Measurements from ENCODE around the gene APOL6. TPM values are rescaled to one million over a fixed set of nuclear protein-coding genes. Genes with fewer than 3 reads are reported as not detected.
A peak's percentile ranks its signal among the peaks of the same experiment; 100 is the strongest.
"Not testable (repeated sequence)": the region's sequence is repeated elsewhere in the genome, so short reads cannot be mapped to it uniquely, and the experiment has no call there.

APOL6 gene
- total and polyA plus RNA-seq, 2 experiments from 2014 or later = 8.0 to 20.8 TPM

DNA sequence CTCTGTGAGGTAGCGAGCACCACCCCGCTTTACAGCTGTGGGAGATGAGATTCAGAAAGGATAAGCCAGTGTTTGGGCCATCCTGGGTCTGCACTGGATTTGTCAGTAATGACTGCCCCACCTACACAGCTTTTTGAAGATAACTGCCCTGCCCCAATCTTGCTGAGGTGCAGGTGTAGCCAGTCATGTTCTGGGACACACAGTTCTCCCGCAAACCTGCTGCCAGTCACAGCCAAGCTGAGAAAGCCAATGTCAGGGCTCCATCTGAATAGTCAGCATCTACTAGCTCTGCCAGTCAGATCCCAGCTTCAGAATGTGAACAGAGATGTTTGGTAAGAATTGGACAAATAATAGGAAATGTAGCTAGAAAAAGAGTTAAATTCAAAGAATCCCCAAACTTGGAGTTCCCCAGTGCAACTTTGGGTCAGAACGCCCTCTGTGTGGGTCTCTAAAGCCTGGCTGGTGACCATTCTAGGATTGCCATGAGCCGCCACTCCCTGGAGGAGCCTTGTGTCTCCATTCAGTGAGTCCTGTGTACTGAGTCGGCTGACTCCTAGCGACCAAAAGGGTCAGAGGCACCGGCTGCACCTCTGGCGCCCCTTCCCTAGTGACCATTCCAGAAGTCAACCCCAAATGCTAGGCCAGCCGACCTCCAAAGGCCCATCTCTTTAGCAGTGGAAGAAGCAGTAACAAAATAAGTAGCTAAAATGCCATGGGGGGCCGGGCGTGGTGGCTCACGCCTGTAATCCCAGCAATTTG lies 28.7 kb upstream of the APOL6 start:
- in situ Hi-C loops (cut with MboI) = loop anchor here (10.0 kb wide), 1 partner anchor 505 kb away; no protein-coding TSS in a partner anchor
- no peaks in the 10 kb centered on the region for H3K9me2 ChIP-seq (ENCODE audit: insufficient read depth)
- H3K79me2 ChIP-seq (ENCODE audit: insufficient read depth) = no peaks in the 10 kb centered on the region
- H3K27ac ChIP-seq = no peak overlapping the region
- no peaks in the 10 kb centered on the region for H3K9me3 ChIP-seq (ENCODE audit: low read depth)
- H4K20me1 ChIP-seq (ENCODE audit: insufficient read depth) = no peaks in the 10 kb centered on the region
- no peaks in the 10 kb centered on the region for H3F3A ChIP-seq (ENCODE audit: insufficient read depth)
- no peak overlapping the region for H3K4me2 ChIP-seq (ENCODE audit: unreplicated experiment)
- no peaks in the 10 kb centered on the region for H3K27me3 ChIP-seq (replicated peaks; ENCODE audit: insufficient read depth)
- 87 to 90% methylated on average over 13 of the region's 13 CpGs for WGBS, 2 experiments (ENCODE audit: low coverage in 1 of 2, low lambda C conversion rate in 2 of 2, missing lambda C conversion rate in 2 of 2)
- TF ChIP-seq EZH2 (IDR thresholded peaks at IDR 0.05; ENCODE audit: insufficient read depth, poor library complexity, severe bottlenecking) = no peak
- TF ChIP-seq EZH2phosphoT487 (IDR thresholded peaks at IDR 0.05; ENCODE audit: insufficient read depth, low read depth) = no peak
- DNase-seq = no peak
- H3K36me3 ChIP-seq (ENCODE audit: low read depth) = no peaks in the 10 kb centered on the region
- H3K4me3 ChIP-seq = no peak overlapping the region
- no peak overlapping the region for H3K9ac ChIP-seq
- no peak overlapping the region for H2AFZ ChIP-seq
- H3K4me1 ChIP-seq (ENCODE audit: insufficient read depth) = 0 out of 2 replicates have a peak, but pooled peaks cover 5% of the 10 kb centered on the region

DNA sequence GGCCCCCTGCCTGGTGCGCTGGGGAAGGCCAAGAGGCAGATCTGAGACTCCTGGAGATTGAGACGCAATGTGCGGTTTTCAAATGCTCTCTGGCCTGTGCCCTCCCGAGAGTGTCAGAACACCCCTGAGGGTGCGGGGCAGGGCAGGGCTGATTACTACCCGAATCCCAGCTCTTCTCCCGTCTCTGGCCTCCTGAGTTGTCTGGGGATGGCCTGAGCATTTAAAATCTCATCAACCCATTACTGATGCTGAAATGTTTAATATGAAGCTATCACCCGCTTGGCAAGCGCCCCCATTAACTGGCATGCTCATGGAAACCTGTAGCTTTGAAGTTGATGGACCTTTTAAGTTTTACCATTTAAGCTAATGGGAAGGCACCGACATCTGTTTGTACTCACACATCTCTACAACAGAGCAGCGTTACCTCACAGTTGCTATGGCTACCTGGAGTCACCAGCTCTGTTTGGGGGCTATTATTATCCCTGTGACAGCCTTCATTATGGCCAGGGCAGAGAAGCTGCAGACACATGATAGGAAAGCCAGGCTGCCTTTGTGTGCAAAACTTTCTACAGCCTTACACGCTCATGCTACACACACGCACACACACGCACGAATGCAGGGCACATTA lies 27.5 kb upstream of the APOL6 start:
- in situ Hi-C loops (cut with MboI) = loop anchor here (10.0 kb wide), 1 partner anchor 504 kb away; no protein-coding TSS in a partner anchor
- Histone ChIP-seq H2AFZ (no peak overlapping the region), H3K36me3 (ENCODE audit: low read depth) (no peaks in the 10 kb centered on the region), H3K9me2 (ENCODE audit: insufficient read depth) (no peaks in the 10 kb centered on the region), H3K4me2 (ENCODE audit: unreplicated experiment) (no peak overlapping the region), H3K27ac (no peak overlapping the region), H3K4me3 (no peak overlapping the region), H3K9ac (peak overlapping the region; percentile 33; the same call in 1 of the 2 replicates), H3K9me3 (ENCODE audit: low read depth) (no peaks in the 10 kb centered on the region), H3K4me1 (ENCODE audit: insufficient read depth) (no peaks in the 10 kb centered on the region), H4K20me1 (ENCODE audit: insufficient read depth) (no peaks in the 10 kb centered on the region), H3K27me3 (replicated peaks; ENCODE audit: insufficient read depth) (no peaks in the 10 kb centered on the region), H3F3A (ENCODE audit: insufficient read depth) (peaks cover 2% of the 10 kb centered on the region; the same call in 1 of the 2 replicates), H3K79me2 (ENCODE audit: insufficient read depth) (no peaks in the 10 kb centered on the region)
- DNase-seq = peak; percentile 73
- WGBS, 2 experiments (ENCODE audit: low coverage in 1 of 2, low lambda C conversion rate in 2 of 2, missing lambda C conversion rate in 2 of 2) = 75 to 77% methylated on average over 15 of the region's 15 CpGs
- TF ChIP-seq EZH2phosphoT487 (IDR thresholded peaks at IDR 0.05; ENCODE audit: insufficient read depth, low read depth) = no peak
- TF ChIP-seq EZH2 (IDR thresholded peaks at IDR 0.05; ENCODE audit: insufficient read depth, poor library complexity, severe bottlenecking) = no peak

GRCh38 chr22:35621451-35621850 lies 26.8 kb upstream of the APOL6 start:
- no peak overlapping the region for H3K27ac ChIP-seq
- no peaks in the 10 kb centered on the region for H3K9me2 ChIP-seq (ENCODE audit: insufficient read depth)
- in situ Hi-C loops (cut with MboI) = loop anchor here (10.0 kb wide), 1 partner anchor 503 kb away; no protein-coding TSS in a partner anchor
- H3K79me2 ChIP-seq (ENCODE audit: insufficient read depth) = no peaks in the 10 kb centered on the region
- peak; percentile 24 for DNase-seq
- peak overlapping the region; percentile 33; the same call in 1 of the 2 replicates for H3K9ac ChIP-seq
- no peak overlapping the region for H3K4me3 ChIP-seq
- no peaks in the 10 kb centered on the region for H3K27me3 ChIP-seq (replicated peaks; ENCODE audit: insufficient read depth)
- H3K9me3 ChIP-seq (ENCODE audit: low read depth) = no peaks in the 10 kb centered on the region
- WGBS, 2 experiments (ENCODE audit: low coverage in 1 of 2, low lambda C conversion rate in 2 of 2, missing lambda C conversion rate in 2 of 2) = 59 to 69% methylated on average over 6 of the region's 6 CpGs
- H2AFZ ChIP-seq = no peak overlapping the region
- H4K20me1 ChIP-seq (ENCODE audit: insufficient read depth) = no peaks in the 10 kb centered on the region
- H3K36me3 ChIP-seq (ENCODE audit: low read depth) = no peaks in the 10 kb centered on the region
- TF ChIP-seq EZH2 (IDR thresholded peaks at IDR 0.05; ENCODE audit: insufficient read depth, poor library complexity, severe bottlenecking) = no peak
- TF ChIP-seq EZH2phosphoT487 (IDR thresholded peaks at IDR 0.05; ENCODE audit: insufficient read depth, low read depth) = no peak
- no peak overlapping the region for H3K4me2 ChIP-seq (ENCODE audit: unreplicated experiment)
- peaks cover 9% of the 10 kb centered on the region for H3F3A ChIP-seq (ENCODE audit: insufficient read depth)
- no peaks in the 10 kb centered on the region for H3K4me1 ChIP-seq (ENCODE audit: insufficient read depth)

- TF ChIP-seq EZH2phosphoT487 (IDR thresholded peaks at IDR 0.05; ENCODE audit: insufficient read depth, low read depth) (no peak), EZH2 (IDR thresholded peaks at IDR 0.05; ENCODE audit: insufficient read depth, poor library complexity, severe bottlenecking) (no peak)
- Histone ChIP-seq H3K79me2 (ENCODE audit: insufficient read depth) (no peaks in the 10 kb centered on the region), H3K4me1 (ENCODE audit: insufficient read depth) (no peaks in the 10 kb centered on the region), H3K27ac (no peak overlapping the region), H3K4me2 (ENCODE audit: unreplicated experiment) (no peak overlapping the region), H3K9me2 (ENCODE audit: insufficient read depth) (no peaks in the 10 kb centered on the region), H3K4me3 (no peak overlapping the region), H4K20me1 (ENCODE audit: insufficient read depth) (no peaks in the 10 kb centered on the region), H3K27me3 (replicated peaks; ENCODE audit: insufficient read depth) (no peaks in the 10 kb centered on the region), H3F3A (ENCODE audit: insufficient read depth) (peaks cover 15% of the 10 kb centered on the region), H3K36me3 (ENCODE audit: low read depth) (no peaks in the 10 kb centered on the region), H3K9ac (no peak overlapping the region), H2AFZ (no peak overlapping the region), H3K9me3 (ENCODE audit: low read depth) (no peaks in the 10 kb centered on the region)
- 69 to 72% methylated on average over 9 of the region's 9 CpGs for WGBS, 2 experiments (ENCODE audit: low coverage in 1 of 2, low lambda C conversion rate in 2 of 2, missing lambda C conversion rate in 2 of 2)
- in situ Hi-C loops (cut with MboI) = loop anchor here (10.0 kb wide), 1 partner anchor 502 kb away; no protein-coding TSS in a partner anchor
- DNase-seq = no peak
These were observed 25.9 kb upstream of the APOL6 start for GRCh38 chr22:35622191-35622913.

- in situ Hi-C loops (cut with MboI) = loop anchor here (10.0 kb wide), 1 partner anchor 501 kb away; no protein-coding TSS in a partner anchor
- not testable (repeated sequence) for H3K4me2 ChIP-seq (ENCODE audit: unreplicated experiment); H3K9me2 ChIP-seq (ENCODE audit: insufficient read depth); H3K9ac ChIP-seq; H3K79me2 ChIP-seq (ENCODE audit: insufficient read depth); DNase-seq; H3K4me1 ChIP-seq (ENCODE audit: insufficient read depth); H2AFZ ChIP-seq; H3K27me3 ChIP-seq (replicated peaks; ENCODE audit: insufficient read depth); H4K20me1 ChIP-seq (ENCODE audit: insufficient read depth); H3K36me3 ChIP-seq (ENCODE audit: low read depth); H3K9me3 ChIP-seq (ENCODE audit: low read depth); H3K4me3 ChIP-seq; H3K27ac ChIP-seq
- 92 to 94% methylated on average over 5 of the region's 5 CpGs for WGBS, 2 experiments (ENCODE audit: low coverage in 1 of 2, low lambda C conversion rate in 2 of 2, missing lambda C conversion rate in 2 of 2)
- peaks cover 22% of the 10 kb centered on the region for H3F3A ChIP-seq (ENCODE audit: insufficient read depth)
These were observed 24.4 kb upstream of the APOL6 start for GRCh38 chr22:35623885-35624284.
